PFSK-1 (cell line): Measurements from ENCODE around the gene SMCO1.

ENCODE experiments used
- FOXP2 ChIP-seq: optimal IDR thresholded peaks from 2 replicates; pipeline ENCODE3; 2011; ENCODE audit warnings: borderline replicate concordance, control low read depth, inconsistent platforms; ENCODE audit not compliant: insufficient read depth; ENCODE audit errors: extremely low read length, extremely low read depth
- POLR2AphosphoS5 ChIP-seq: IDR thresholded peaks from 2 replicates; pipeline ENCODE4 v1.6.1; 2012; ENCODE audit warnings: low read depth, mild to moderate bottlenecking, control low read depth, low read length, moderate library complexity
- SIN3A ChIP-seq: IDR thresholded peaks from 2 replicates; pipeline ENCODE4 v1.6.1; 2012; ENCODE audit warnings: mild to moderate bottlenecking, low read length, moderate library complexity, borderline replicate concordance; ENCODE audit not compliant: insufficient read depth
- TAF1 ChIP-seq: IDR thresholded peaks from 2 replicates; pipeline ENCODE4 v1.6.1; 2012; ENCODE audit warnings: low read length, control low read depth, borderline replicate concordance; ENCODE audit not compliant: insufficient read depth
- TF ChIP-seq, protein P1 (sequence below), 2 experiments: IDR thresholded peaks; 2 replicates each; pipeline versions ENCODE4 v1.6.1 to v1.8.0; 2011 to 2012; ENCODE audit warnings: low read depth in 2 of 2, low read length in 2 of 2, control low read depth in 1 of 2, inconsistent platforms in 1 of 2, mild to moderate bottlenecking in 1 of 2, moderate library complexity in 1 of 2; ENCODE audit not compliant: insufficient read depth in 1 of 2

The SMCO1 gene

DNA sequence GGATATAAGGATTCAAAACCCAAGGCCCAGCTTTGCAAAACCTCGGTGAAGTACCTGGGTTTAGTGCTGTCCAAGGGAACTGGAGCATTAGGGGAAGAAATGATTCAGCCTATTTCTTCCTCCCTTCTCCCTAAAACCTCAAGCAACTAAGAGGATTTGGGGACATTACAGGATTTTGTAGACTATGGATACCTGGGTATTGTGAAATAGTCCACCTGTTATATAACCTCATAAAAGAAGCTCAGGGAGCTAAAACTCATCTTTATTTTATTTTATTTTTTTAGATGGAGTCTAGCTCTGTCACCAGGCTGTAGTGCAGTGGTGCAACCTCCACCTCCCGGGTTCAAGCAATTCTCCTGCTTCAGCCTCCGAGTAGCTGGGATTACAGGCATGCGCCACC is 8.7 kb upstream of the SMCO1 start:
- no peak for TF ChIP-seq FOXP2
- TF ChIP-seq POLR2AphosphoS5 = no peak
- TF ChIP-seq, protein P1, sequence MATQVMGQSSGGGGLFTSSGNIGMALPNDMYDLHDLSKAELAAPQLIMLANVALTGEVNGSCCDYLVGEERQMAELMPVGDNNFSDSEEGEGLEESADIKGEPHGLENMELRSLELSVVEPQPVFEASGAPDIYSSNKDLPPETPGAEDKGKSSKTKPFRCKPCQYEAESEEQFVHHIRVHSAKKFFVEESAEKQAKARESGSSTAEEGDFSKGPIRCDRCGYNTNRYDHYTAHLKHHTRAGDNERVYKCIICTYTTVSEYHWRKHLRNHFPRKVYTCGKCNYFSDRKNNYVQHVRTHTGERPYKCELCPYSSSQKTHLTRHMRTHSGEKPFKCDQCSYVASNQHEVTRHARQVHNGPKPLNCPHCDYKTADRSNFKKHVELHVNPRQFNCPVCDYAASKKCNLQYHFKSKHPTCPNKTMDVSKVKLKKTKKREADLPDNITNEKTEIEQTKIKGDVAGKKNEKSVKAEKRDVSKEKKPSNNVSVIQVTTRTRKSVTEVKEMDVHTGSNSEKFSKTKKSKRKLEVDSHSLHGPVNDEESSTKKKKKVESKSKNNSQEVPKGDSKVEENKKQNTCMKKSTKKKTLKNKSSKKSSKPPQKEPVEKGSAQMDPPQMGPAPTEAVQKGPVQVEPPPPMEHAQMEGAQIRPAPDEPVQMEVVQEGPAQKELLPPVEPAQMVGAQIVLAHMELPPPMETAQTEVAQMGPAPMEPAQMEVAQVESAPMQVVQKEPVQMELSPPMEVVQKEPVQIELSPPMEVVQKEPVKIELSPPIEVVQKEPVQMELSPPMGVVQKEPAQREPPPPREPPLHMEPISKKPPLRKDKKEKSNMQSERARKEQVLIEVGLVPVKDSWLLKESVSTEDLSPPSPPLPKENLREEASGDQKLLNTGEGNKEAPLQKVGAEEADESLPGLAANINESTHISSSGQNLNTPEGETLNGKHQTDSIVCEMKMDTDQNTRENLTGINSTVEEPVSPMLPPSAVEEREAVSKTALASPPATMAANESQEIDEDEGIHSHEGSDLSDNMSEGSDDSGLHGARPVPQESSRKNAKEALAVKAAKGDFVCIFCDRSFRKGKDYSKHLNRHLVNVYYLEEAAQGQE (IDR thresholded peaks at IDR 0.05; ENCODE audit: insufficient read depth in 1 of 2, low read depth in 2 of 2, low read length in 2 of 2) = no peak
- no peak for TF ChIP-seq SIN3A
- no peak for TF ChIP-seq TAF1

DNA sequence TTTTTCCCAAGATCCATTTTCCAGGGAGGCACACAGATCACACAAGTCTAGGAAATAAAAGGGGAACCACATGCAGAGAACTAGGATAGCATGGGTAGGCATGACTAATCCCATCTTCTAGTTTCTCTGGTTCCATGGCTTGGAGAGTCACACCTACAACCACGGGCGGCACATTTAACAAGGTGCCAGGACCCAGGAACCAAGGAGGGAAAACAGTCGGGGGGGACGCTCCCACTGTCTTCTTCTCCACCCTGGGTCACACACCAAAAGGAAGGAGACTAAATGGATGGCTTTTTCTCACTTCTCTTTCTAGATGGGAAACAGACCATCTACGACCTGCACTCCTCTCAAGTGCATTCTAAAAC is 4.6 kb upstream of the SMCO1 start:
- TF ChIP-seq POLR2AphosphoS5 (no peak), FOXP2 (no peak), TAF1 (no peak), SIN3A (no peak)
- TF ChIP-seq, protein P1 (IDR thresholded peaks at IDR 0.05; ENCODE audit: insufficient read depth in 1 of 2, low read depth in 2 of 2, low read length in 2 of 2) = no peak

DNA sequence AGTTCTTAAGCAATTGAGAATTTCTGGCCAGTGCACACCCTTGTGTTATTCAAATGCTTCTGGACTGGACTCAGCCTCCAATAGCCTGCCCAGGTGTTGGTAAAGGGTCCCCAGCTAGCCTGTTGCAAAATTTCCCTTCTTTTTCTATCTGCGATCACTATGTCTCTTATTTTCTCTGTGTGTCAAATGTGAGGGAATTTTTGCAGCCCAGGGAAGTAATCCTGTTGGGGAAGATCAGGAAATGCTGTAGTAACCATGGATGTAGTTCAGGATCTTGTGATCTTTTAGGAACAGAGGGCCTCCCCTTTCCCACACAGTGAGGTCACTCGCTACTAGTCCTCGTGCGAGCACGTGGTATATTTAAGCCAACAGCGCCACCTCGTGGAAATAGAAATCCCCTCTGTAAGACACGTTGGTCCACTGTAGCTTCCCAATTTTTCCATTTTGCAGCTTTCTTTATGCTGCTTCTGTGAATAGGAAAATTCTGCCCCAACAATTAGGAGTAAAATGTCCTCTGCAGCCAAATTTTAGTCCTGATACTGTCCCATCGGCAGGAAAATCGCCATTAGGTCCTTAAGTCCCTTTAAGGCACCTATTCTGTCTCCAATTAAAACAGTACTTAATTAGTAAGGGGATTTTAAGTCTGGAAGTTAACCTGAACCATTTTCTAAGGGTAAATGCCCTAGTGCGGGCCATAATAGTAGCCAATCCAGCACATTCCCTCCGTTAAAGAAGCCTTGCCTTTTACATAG is 4.0 kb upstream of the SMCO1 start:
- TF ChIP-seq, protein P1 (IDR thresholded peaks at IDR 0.05; ENCODE audit: insufficient read depth in 1 of 2, low read depth in 2 of 2, low read length in 2 of 2) = no peak
- no peak for TF ChIP-seq SIN3A
- TF ChIP-seq POLR2AphosphoS5 = no peak
- no peak for TF ChIP-seq FOXP2

DNA sequence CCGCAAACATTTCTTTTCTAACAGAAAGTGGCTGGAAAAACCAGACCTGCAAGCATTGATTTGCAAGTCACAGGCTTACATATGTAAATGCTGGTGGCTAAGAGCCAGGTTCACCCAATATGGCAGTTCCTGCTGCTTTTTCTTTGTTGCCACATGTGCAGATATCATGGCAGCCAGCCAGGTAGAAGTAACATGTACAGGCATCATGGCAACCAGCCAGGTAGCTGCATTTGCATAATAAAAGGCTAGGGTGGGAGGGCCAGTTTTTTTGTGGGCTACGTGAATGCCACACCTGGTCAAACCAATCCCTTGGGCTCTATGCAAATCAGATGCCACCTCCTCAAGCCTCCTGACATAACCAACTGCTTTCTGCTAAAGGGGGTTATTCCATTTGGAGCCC is 2.8 kb upstream of the SMCO1 start:
- TF ChIP-seq, protein P1 (IDR thresholded peaks at IDR 0.05; ENCODE audit: insufficient read depth in 1 of 2, low read depth in 2 of 2, low read length in 2 of 2) = no peak
- TF ChIP-seq POLR2AphosphoS5 = no peak
- TF ChIP-seq SIN3A = no peak
- no peak for TF ChIP-seq TAF1
- TF ChIP-seq FOXP2 = no peak

DNA sequence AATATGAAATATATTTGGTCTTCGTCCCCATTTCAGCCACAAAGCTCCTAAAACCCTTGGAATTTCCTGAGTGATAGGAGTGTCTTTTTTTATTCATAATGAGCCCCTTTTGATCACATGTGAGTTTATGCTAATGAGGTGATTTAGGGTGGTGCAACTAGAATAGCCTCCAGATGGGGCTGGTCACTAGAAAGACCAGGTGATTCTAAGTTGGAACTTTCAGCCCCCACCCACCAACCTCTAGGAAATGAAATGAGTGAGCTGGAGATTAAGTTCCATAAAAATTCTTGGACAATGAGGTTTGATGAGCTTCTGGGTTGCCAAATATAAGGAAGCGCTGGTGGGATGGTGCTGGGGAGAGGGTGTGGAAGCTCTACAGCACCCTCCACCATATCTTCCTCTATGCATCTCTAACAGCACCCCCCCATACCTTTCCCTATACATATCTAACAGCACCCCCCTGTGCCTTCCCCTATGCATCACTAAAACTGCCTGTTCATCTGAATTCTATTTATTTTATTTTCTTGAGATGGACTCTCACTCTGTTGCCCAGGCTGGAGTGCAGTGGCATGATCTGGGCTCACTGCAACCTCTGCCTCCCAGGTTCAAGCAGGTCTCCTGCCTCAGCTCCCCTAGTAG is 2.1 kb upstream of the SMCO1 start:
- no peak for TF ChIP-seq TAF1
- TF ChIP-seq, protein P1 (IDR thresholded peaks at IDR 0.05; ENCODE audit: insufficient read depth in 1 of 2, low read depth in 2 of 2, low read length in 2 of 2) = no peak
- TF ChIP-seq POLR2AphosphoS5 = no peak
- no peak for TF ChIP-seq SIN3A
- TF ChIP-seq FOXP2 = no peak
